Middle frontal gyrus (tissue), 1 donor: ENCODE data around the gene SRCIN1.

Experiments used
- DNase-seq: peaks from one replicate; pipeline ENCODE4 v3.0.0-alpha.2; 2015; ENCODE audit warnings: low spot score; ENCODE audit errors: extremely low spot score

Gene SRCIN1

DNA sequence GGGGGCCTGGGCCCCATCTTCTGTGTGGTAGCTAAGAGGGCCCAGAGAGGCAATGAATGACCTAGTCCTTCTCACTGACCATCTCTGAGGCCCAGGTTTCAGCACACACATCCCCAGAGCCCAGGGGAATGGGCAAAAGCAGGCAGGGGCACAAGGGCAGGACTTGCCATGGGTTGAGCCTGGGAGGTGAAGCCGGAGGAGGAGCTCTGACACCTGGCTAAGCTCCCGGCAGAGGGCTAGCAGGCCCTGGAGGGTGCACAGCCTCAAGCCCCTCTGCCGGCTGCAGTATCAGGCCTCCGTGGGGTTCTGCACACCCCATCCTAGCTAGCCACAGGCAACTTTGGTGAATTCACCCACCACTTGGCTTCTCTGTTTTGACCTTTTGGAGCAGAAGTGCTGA is 5.3 kb downstream of the SRCIN1 start:
- DNase-seq = no peak

DNA sequence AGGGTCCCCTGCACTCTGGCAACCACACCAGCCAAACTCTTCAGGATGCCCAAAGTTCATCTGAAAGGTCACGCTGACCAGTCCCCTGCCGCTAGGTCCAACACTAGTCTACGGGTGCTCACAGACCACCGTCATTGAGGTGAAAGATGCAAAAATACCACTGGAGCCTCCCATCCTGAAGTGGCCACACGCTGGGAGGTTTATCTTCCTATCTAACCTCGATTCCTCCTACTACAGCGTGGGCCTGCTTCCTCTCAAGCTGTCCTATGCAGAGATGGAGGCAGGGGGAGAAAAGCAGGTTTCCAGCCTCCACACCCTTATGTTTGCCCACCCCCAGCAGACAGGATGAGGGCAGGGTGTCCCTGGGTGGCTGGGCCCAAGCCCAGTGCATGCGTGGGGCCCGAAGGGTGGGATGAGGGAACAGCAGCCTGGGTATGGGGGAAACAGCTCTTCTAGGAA is 6.3 kb downstream of the SRCIN1 start:
- DNase-seq = no peak

DNA sequence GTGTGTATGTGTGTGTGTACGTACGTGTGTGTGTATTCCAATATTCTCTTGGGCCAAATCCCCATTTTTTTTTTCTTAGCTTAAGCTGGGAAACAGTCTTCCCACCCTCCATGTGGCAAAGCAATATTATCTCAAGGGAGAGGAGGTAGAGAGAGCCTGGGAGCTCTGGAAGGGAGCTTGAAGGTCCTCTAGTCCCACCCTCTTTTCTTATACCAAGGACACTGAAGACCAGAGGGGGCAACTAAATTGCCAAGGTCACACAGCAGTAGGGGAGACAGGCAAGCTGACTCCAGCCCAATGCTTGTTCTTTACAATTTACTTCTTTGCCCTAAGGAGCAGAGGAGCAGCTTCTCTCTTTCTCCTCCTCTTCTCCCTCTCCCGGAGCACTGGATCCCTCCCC is 6.8 kb downstream of the SRCIN1 start:
- no peak for DNase-seq

DNA sequence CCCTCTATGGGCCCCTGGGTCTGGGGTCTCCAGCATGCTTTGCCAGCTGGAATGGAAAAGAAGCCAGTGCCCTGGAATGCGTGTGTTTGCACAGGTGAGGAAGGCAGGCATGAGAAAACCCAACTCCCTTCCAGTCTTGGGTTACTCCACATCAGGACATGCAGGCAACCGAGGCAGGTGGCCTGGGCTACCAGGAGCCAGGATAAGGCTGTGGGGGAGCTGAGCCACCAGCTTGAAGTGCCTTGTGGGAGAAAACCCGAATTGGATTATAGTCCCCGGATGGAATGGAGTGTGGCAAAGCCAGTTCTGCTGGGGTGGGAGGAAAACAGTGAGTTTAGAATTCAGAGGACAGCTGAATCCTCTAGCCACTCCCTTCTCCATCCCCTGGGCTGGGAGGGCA is 7.2 kb downstream of the SRCIN1 start:
- DNase-seq = no peak

DNA sequence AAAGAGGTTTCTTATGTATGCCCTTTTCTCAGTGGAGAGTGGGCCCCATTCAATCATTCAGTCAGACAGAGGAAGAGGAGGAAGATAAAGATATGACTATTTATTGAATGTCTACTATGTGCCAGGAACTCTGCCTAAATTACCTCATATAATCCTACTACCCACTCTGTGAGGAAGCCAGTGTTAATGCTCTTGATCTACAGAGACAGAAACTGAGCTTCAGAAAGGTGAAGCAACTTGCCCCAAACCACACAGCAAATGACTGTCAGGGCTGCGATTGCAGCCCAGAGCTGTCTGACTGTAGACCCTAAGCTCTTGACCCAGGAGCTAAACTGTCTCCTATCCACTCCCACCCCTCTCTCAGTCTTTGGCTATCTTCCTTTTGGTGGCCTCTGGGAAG is 8.4 kb downstream of the SRCIN1 start:
- no peak for DNase-seq

DNA sequence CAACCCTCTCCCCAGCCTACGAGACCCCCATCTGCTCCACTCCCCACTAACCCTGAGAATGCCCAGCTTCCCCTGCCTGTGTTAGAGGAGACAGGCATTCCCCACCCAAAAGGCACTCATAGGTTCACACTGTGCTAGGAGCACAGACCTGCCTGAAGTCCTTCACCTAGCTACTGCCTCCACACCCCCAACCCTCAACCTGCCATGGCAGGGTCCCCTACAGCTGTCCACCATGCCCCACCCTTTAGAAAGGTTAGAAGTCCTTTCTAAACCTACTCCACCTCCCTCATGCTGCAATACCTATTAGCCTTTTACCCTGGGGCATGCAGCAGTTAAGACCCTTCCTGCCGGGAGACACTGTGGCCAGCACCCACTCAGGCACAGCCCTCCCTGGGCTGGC is 9.1 kb downstream of the SRCIN1 start:
- DNase-seq = no peak

DNA sequence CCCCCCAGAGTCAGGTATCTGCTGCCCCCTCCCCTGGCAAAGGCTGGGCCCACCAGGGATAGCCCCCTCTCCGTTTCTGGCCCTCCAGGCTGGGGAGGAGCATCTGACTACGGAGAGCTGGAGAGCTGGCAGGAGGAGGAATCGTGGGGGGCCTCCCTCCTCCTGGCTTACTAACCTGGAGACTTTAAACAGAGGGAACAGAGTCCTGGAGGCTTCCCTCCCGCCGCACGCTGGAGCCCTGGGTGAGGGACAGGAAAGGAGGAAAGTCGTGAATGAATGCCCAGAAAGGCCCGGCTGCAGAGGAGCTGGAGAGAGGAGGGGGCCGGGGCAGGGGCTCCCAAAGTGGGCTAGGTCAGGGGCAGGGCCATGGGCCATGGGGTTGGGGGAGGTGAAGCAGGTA is 9.9 kb downstream of the SRCIN1 start:
- no peak for DNase-seq

DNA sequence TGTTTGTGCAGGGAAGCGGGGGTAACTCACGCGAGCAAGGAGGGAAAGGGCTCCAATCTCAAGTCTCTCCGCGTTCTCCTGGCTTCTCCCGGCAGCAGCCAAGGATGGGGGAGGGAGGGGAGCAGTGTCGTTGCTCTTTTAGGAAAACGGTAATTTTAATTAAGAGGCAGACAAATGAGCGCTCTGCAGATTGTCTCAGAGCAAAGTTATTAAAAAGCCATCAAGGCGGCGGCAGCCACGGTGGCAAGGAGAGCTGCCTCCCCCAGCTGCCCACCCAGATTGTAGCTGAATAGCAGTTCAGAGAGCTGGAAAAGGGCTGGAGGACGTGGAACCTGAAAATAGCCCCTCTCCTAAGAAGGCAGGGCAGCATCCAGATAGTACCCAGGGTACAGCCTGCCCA is 11.6 kb downstream of the SRCIN1 start:
- DNase-seq = no peak

DNA sequence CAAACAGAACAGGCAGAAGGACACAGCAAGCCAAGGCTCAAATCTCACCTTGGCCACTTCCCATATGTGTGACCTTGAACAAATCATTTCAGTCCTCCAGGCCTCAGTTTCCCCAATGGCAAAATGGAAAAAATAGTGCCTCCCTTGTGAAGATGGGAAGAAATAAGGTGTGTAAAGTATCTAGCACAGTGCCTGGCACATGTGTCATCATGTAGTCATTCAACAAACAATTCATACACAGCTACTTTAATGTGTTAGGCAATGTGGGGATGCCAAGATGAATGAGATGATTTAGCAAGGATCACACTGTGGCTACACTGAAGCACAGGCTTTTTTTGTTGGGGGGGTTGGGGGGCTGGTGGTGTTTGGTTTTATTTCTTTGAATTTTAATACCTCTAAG is 13.3 kb downstream of the SRCIN1 start:
- no peak for DNase-seq

DNA sequence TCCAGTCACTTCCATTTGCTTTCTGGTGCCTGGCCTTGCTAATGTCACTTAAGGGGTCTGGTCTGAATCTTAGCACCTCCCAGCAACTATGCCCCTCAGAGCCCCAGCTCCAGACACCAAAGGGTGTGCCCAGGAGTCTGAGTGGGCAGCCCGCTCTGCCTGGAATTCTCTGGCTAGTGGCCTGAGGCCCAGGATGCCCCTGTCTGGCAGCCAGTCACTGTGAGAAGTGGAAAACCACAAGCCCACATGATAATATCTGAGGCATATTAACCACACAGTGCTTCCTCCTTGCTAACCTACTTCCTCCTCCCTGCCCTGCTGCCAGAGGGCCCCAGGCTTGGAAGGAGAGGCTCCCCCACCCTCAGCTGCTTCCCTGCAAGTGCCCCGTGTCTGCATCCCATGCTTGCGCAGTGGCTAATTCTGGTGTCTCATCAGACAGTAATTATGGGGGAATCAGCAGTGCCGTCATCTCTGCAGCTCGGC is 14.0 kb downstream of the SRCIN1 start:
- DNase-seq = no peak

DNA sequence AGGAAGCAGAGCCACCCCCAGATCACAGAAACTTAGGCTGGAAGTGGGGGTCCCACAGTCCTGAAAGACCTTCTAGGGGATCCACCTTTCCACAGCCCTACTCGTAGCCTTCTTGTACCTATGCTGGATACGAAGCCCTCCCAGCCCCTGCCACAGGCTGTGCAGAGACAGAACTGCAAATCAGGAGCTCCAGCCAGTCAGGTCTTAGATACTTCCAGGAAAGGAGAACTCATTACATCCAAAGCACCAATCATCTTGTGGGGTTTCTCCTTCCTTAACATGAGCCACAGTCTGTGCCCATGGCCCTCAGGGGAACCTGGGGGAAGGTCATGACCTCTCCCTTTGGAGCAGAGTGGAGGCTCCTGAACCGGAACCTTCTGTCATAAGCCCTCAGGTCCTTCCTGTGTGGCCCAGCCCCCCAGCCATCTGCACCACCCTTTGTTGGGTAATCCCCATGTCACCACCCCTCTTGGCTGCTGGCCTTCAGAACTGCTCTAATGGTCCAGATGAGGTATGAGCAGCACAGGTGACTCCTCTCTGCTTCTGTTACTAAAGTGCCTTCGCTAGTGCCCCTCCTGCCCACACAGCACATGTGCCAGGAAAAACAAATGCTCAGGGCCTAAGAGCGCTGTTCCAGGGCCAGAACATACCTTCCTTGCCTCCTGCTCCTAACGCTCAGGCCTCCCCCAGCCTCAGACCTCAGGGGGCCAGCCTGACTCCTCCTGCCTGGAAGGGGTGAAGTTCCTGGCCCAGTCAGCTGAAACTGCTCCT is 14.6 kb downstream of the SRCIN1 start:
- no peak for DNase-seq

DNA sequence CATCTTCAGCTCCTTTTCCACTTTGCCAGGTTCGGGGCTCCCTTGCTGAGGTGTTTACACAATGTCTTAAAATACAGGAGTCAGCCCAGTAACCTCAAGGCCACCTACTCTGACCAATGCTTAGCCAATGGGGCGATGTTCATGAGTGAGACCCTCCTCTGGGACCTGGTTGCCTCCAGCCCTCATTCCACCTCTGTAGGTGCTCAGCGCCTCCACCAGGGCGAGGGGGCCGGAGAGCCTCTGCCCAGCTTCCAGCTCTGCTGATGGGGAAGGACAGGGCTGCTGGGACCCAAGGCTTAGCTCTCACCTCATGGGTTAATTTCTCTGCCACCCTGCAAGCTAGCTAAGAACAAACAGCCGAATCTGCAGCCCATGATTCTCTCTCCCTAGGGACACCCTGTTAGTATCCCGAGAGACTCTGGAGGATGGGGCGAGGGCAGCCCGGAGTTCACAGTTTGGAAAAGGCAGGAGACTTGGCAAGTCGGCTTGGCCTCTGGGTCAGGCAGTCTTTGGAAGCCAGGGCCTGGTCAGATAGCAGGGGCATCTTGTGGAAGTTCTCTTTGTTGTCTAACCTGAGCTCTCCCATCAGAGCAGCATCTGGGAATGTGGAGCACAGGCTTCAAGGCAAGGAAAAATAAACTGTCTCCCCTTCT is 16.2 kb downstream of the SRCIN1 start:
- DNase-seq = no peak

DNA sequence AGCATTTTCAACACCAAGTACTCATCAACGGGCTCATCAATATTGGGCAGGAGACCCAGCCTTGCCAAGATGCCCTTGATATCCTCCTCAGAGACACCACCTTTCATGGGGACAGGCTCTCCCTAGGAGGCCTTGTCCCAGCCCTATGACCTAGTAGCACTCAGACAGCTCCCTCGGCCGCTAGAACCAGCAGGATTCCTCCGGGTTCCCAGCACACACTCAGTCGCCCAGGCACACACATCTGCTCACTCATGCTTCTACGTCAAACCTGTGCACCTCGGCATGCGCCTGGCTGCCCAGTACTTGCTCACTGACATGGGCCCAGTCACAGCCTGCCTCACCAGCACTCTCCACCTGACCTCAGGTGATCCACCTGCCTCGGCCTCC is 17.0 kb downstream of the SRCIN1 start:
- no peak for DNase-seq

DNA sequence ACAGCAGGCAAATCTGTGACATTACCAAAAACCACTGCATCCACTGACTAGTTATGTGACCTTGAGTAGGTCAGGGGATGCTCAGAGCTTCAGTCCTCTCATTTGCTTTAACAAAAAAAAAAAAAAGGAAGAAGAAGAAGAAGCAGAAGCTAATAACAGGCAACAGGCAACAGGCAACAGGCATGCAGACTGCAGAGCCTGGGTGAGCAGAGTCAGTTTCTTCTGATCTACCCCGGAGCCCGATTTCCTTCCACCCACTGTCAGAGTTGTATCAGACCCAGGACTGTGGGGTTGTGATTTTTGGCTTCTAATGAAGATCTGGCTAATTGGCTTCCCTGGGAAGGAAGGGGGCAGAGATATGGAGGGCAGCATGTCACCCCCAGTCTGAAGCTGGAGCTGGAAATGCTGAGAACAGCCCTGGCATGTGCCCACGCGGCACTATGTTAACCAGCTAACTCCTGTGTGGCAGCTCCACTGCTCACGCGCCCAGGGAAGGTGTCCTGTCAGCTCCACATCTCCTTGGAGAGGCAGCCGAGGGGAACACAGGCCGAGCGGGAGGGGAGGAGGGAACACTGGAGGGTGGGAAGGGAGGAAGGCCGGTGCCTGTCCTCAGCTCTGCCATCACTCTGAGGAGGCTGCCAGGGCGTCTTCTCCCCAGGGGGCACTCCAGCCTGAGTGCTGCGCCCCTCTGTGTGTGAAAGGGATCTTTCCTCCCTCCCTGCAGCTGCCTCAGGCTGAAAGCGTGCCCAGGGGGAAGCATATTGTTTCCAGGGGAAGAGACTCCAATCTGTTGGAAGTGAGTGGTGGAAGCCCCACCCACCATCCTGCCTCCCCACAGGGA is 17.6 kb downstream of the SRCIN1 start:
- DNase-seq = no peak

DNA sequence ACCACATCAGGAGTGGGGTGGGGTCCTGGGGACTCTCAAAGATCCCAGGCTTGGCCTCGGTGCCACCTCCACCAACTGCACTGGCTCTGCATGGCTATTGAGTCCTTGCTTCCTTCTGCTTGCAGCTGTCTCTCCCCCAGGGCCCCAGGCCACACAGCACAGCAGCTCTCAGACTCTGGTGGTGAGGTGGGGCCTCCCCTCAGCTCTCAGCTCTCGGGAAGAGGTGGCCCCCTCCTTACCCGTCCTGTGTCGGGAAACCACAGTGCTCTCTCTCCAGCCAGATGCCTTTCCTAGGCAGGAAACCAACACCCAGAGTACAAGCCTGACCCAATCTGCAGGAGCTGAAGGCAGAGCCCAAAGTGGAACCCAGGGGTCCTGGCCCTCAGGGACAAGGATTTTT is 18.5 kb downstream of the SRCIN1 start:
- no peak for DNase-seq

DNA sequence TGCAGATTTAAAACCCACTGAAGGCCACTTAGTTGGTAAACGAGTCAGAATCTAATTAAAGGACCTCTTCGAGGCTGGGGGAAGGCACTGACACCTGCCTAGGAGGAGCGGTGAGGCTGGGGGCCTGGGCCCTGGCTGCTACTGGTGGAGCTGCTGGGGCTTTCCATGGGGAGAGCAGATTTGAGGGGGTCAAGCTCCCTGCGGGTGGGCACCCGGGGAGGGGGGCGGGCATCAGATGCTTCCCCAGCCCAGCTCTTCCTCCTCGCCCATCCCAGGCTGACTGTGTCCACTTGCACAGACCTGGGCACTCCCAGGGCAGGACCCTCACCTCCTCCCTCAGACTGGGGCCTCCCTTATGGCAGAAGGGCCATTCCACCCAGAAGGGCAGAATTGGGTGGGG is 19.0 kb downstream of the SRCIN1 start:
- no peak for DNase-seq

DNA sequence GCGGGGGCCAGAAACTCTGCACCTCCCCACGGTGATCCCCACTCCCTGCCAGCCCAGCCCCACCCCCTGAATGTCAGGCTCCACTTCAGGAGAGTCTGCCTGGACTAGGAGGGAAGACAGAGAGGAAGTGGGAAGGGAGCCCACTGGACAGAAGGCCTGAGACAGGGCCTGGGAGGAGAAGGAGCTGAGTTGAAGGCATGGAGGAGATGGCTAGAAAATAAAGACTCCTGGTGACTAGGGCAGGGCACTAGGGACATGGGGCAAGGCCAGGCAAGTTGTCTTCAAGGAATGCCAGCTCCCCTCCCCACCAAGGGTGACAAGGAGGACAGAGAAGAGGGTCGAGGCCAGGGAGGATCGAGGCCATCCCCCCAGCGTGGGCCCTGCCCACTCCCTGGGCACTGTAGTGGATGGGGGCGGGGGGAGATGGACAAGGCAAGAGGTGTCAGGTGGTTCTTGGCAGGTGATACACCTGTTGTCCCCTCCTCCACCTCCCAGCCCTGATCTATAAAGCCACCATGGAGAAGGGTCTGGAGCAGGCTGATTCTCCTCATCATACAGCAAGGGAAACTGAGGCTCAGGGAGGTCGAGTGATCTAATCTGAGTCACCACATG is 19.7 kb downstream of the SRCIN1 start:
- no peak for DNase-seq

DNA sequence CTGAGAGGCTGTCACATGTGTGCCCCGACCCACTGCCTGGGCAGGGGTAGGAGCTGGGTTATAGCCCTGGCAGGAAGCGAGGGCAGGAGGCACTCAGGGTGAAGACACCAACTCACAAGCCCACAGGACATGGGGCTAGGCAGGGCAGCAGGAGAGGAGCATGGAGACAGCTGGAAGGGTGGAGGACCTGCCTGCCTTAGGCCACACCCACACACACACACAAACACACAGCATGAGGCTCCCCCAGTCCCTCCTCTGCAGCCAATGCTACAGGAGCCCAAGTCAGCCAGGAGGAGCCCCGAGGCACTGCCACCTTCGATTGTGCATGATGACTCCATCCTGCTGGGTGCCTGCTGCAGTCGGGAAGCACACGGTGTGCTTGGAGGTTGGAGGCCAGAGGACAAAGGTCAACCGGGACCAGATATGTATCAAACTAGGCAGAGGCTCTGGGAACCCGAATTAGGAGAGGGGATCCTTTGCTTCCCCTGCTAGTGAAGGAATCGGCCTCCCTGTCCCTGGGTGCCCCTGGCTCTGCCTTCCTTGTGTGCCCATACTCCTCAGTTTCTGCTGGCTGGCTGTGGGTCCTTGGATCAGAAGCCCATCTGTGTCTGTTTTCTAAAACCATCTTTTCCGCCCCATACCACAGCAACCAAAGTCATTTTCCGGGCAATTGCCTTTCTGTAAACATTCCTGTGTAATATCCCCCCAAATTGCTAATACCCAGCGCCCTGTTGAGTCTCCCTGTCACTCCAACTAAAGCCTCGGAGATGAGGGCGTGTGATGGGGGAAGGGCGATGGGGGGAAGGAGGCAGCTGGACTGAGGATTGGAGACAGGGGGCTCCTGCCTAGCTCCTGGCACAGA is 20.5 kb downstream of the SRCIN1 start:
- no peak for DNase-seq

DNA sequence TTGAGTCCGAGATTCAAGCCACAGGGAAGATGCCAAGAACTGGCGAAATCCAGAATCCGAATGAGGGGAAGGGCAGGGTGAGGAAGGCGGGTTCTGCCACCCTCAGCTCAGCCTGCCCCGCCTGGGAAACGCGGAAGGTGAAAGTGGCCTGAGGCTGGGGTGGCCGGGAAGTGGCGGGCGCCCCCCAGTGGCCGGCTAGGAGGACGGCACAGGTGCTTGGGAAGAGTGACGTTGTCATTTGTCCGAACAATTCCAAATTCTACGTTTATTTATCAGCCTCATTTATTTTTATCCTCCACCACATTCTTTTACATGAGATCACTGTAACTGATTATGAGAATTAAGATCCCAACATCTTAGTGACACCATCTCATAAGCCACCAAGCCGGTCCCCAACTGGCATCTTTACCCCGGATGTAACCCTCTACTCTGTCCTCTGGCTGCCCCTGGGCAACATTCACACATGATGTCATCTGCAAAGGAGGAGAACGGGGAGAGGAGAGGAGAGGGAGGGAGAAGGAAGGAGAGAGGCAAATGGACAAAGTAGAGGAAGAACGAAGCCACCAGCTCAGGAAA is 21.3 kb downstream of the SRCIN1 start:
- DNase-seq = no peak

DNA sequence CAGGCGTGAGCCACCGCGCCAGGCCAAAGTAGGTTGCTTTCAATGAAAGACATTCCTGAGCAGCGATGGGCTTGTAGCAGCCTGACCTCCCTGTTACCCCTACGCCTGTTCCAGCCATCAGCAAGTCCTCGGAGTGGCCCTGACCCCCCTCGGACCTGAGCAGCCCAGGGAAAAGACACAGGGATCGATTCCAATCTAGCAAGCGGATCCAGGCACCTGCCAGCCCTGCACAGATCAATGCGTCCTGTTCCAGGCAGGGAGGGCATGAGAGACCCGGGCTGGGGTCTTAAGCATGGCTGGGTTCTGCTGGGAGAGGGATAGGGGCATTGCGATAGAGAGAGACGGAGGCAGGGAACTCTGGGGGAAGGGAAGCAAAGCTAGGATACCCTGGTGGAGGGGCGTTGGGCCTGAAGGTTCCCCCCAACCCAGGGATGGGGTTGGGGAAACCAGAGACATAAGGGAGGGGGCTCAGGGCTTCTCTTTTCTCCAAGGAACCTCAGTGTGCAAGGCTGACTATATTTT is 21.9 kb downstream of the SRCIN1 start:
- no peak for DNase-seq
